Measurements from ENCODE around the gene EIF4A3.
"Not testable (repeated sequence)": the region's sequence is repeated elsewhere in the genome, so short reads cannot be mapped to it uniquely, and the experiment has no call there.

EIF4A3 gene

DNA sequence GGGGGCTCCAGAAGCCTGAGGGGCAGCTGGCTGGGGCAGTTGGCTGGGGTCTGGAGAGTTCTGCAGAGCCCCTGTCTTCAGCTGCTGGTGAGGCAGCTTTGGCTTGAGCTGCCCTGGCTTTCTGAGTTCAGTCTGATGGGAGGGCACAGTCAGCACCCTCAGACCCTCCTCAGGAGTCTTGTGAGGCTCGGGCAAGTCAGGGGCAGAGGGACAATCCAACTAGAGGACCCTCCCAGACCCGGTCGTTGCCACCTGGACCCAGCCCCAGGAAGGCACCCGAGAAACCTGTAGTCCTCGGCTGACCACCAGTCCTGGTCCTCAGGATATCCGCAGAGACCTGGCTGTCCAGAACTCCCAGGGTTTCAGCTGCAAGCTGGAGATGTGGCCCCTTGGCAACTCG is 24.8 kb upstream of the EIF4A3 start:
- no peak for DNase-seq

DNA sequence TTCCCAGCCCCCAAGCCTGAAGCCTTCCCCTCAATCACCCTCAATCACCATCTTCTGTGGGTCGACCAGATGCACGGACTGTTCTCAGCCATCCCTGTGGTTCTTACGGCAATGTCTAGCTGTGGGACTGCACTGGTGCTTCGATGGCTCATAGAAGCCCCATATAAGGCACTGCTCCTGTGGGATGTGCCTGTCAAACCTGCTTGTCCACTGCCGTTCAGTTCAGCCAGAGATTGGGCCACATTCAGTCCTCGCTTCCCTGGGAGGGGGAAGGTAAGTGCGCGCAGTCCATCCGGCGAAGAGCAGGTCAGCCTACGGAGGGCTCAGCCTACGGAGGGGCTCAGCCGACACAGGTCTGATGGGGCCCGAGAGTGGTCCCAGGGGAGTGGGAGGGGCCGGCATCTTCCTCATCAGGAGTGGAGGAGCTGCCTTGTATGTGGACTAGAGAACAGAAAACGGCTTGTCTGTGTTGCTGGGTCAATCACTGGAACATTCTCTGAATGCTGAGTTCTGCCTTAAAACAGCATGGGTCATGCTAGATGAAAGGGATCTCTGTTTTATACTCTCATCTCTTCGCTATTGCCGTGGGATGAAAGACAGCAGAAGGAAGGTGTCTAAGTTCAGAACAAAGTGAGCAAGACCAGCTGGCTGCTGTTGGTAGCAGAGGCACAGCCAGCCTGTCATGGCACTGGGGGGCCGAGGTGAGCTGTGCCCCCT is 23.0 kb upstream of the EIF4A3 start, which contains the start of gene CARD14:
Gene CARD14, plus strand, starts transcription at position 247 of the 717 bp plus-strand sequence. CDS start 11,409 bp downstream, outside the sequence.
- DNase-seq, result no peak

DNA sequence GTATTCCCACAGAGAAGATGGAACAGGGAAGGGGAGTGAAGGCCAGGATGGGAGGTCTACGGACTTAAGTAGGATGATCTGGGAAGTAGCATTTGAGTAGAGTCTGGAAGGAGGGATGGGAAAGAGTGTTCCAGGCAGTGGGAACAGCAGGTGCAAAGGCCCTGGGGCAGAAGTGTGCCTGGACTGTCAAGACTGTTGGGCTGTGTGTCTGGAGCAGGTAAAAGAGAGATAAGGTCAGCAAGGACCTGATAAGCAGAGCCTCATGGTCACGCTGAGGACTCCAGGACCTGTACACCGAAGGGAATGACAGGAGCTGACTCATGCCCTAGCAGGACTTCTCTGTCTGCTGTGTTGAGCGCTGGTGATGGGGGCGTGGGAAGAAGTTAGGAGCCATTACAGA is 22.2 kb upstream of the EIF4A3 start:
- no peak for DNase-seq

DNA sequence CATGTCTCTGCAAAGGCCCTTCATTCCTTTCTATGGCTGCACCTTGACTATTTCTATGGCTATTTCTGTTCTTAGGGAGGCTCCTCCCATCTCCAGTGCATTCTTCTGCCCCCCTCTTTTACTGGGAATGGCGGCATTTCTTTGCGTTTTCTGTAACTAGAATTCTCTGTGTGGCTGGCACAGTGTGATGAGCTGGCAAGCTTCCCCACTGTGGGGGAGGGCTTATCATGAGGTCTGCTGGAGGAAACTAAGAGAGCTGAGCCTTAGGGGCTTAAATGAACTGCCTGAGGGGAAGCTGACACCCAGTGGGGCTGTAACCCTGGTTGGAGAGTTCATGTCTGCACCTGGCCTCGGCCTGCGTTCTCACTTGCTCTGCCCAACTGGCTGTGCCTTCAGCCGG is 21.4 kb upstream of the EIF4A3 start:
- no peak for DNase-seq

DNA sequence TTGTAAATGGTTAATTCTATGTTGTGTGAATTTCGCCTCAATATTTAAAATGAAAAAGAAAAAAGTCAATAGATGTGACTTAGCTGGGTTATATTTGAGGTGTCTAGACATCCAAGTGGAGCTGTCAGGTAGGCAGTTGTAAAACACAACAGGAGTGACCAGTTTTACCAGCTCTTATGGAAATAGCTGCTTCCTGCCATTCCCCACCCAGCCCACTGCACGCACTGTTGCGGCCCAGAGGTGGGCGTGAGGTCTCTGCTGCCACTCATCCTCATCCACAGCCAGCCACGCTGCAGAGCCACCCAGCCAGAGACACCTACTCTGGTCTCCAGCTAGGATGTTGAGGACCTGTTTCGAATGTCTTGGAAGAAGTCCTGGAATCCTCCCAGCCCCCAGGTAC is 19.5 kb upstream of the EIF4A3 start:
- DNase-seq, result no peak

DNA sequence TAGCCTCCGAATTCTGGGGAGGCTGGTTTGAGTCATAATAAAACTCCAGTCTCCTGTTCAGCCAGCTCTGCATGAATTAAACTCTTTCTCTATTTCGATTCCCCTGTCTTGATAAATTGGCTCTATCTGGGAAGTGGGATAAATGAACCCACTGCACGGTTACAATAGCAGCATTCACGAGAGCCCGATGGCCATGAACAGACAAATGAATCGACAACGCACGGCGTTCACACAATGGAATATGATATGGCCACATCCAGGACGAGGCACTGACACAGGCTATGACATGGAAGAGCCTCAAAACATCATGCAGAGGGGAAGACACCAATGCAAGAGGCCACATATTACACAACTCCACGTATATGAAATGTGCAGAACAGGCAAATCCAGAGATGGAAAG is 17.3 kb upstream of the EIF4A3 start:
- DNase-seq, result no peak

DNA sequence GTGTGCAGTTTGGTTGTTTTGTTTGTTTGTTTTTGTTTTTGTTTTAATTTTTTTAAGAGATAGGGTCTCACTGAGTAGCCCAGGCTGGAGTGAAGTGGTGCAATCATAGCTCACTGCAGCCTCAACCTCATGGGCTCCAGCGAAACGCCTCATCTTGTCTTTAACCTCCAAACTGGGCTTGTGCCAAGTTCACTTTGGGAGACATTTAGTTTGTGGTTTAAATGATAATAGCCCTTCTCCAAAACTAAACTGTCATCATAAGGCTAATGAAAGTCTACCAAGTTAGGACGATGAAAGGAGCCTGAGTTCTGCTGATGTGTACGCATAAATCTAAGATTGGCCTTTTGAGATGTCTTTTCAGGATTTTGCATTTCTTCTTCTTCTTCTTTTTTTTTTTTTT is 16.4 kb upstream of the EIF4A3 start:
- DNase-seq, result no peak

DNA sequence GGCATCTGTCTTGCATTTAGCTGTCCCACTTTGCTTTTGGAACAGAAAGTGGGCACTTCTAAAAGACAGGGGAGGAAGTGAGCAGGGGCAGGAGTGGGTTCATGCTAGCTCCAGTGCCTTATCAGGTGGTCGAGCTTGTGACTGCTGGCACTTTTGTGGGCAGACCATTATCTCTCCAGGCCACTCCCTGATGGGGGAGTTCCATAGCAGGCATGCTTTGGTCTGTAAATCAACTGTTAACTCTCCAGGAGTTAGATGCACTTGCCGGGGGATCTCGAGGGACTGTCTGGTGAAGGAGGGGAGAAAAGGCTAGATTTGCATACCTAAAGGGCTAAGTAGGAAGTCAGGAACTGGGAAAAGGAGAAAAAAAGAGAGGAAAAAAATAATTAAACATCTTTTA is 13.6 kb upstream of the EIF4A3 start:
- DNase-seq, result no peak

DNA sequence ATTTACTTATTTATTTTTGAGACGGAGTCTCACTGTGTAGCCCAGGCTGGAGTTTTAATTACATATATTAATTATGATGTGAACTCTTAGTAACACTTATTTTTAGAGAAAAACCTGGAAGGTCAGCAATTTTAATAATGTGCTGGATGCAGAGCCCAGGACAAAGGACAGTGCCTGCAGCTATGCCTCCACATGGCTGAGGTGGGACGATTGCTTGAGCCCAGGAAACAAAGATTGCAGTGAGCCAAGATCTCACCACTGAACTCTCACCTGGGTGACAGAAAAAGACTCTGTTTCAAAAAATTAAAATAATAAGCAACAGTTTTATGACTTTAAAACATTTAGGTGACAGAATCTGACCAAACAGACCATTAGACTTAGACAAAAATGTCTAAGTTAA is 11.9 kb upstream of the EIF4A3 start:
- no peak for DNase-seq

DNA sequence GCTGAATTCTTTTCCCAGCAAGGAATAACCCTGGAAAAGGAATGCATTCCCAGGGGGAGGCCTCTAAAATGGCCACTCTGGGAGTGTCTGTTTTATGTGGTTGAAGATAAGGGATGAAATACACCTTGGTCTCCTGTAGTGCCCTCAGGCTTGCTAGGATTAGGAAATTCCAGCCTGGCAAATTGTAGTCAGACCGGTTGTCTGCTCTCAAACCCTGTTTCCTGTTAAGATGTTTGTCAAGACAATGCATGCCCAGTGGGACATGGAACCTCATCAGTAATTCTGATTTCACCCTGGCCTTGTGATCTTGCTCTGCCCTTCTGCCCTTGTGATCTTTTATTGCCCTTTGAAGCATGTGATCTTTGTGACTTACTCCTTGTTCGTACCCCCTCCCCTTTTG is 8.7 kb upstream of the EIF4A3 start:
- not testable (repeated sequence) for DNase-seq

DNA sequence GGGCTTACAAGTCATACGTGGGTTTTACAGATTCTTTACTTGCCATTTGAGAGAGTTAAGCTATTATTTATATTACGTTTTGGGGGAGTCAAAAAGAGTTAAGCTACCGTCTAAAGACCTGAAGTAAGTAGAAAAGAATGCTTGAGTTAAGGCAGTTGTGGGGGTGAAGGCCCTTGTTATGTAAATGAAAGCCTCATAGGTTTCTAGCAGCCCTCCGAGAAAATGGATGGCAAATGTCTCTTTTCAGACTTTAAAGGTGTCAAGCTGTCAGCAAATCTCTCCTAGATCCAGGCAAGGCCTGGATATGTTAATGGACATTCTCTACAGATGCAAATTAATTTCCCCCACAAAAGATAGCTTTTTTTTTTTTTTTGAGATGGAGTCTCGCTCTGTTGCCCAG is 7.2 kb upstream of the EIF4A3 start:
- no peak for DNase-seq

DNA sequence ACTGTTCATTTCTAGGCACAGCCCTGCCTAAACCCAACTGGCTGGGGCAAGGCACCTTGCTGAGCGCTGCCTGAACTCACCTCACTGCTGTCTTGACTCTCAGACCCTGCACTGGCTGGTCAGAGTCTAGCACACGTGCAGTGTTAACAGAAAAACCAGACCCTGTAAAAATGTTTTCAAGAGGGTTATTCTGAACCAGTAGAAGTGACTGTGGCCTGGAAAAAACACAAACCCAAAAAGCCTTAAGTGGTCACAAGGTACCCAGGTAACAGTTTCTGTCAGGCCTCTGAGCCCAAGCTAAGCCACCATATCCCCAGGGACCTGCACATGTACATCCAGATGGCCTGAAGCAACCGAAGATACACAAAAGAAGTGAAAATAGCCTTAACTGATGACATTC is 6.1 kb upstream of the EIF4A3 start:
- DNase-seq, result no peak

DNA sequence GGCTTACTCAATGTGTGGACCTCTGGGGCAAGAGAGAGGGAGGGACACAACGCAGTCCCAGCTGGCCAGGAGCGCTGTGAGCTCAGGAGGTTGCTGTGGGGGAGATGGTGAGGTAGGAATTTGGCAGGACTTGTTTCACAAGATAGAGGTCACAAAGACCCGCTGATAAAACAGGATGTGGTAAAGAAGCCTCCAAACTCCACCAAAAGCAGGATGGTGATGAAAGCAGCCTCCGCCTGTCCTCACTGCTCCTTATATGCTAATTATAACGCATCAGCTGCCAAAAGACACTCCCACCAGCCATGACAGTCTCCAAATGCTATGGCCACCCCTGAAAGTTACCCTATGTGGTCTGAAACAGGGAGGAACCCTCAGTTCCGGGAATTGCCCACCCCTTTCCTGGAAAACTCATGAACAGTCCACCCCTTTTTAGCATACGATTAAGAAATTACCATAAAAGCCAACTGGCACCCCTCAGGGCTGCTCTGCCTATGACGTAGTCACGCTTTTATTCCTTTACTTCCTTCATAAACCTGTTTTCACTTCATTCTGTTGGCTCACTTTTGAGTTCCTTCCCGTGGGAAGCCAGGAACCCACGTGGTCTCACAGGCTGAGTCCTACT is 5.3 kb upstream of the EIF4A3 start:
- no peak for DNase-seq

DNA sequence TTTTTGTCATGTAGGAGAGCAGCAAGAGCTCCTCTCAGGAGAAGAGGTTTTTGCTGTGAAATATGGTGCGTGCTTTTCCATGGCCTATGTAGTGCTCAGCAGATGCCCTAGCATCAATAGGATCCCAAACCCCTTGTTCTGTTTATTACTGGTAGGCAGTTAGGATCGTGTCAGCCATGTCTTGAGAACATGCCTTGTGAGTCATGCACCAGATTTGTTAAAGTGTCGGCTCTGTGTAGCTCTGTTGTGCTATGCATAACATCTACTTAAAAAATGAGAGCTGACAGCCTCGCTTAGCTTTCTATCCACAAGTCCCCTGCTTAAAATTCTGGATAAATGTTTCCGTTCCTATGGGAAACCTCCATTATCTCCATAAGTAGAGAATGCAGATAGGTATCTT is 4.4 kb upstream of the EIF4A3 start:
- DNase-seq, result no peak

DNA sequence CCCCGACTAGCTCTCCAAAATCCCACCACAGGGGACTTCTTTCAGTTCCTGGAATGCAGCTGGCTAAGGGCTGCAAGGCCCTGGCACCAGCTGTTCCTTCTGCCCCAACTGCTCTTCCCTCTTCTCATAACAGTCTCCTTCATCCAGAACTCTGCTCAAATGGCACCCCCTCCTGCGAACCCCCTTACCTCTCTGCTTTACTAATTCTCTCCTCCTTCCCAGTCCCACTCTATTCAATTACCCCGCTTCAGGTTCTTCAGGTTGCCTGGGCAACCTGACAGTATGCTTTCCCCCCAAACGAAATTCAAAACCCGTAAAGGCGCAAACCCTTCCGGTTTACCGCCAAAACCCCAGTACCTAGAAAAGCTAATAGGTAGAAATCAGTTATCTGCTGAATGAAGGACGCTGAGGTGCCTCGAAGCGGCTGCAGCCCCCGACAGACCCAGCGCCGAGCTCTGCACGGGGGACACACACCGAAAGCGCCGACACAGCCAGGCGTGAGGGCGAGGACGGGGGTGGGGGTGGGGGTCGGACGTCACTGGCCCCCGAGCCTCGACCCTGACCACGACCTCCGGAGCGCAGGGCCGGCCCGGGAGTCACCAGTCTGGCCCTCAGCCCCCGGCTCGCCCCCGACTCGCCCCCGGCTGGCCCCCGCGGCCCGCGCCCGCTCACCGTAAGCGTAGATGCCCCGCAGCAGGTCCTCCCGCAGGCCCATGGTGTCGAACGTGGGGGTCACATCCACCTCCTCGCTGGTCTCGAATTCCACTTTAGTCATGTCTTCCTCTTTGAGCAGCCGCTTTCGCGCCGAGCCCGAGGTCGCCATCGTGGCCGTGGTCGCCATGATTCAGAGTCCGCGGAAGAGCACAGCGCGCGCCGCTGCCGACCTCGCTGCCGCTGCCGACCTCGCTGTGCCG is 550 bp downstream of the EIF4A3 start:
- DNase-seq, result no peak

DNA sequence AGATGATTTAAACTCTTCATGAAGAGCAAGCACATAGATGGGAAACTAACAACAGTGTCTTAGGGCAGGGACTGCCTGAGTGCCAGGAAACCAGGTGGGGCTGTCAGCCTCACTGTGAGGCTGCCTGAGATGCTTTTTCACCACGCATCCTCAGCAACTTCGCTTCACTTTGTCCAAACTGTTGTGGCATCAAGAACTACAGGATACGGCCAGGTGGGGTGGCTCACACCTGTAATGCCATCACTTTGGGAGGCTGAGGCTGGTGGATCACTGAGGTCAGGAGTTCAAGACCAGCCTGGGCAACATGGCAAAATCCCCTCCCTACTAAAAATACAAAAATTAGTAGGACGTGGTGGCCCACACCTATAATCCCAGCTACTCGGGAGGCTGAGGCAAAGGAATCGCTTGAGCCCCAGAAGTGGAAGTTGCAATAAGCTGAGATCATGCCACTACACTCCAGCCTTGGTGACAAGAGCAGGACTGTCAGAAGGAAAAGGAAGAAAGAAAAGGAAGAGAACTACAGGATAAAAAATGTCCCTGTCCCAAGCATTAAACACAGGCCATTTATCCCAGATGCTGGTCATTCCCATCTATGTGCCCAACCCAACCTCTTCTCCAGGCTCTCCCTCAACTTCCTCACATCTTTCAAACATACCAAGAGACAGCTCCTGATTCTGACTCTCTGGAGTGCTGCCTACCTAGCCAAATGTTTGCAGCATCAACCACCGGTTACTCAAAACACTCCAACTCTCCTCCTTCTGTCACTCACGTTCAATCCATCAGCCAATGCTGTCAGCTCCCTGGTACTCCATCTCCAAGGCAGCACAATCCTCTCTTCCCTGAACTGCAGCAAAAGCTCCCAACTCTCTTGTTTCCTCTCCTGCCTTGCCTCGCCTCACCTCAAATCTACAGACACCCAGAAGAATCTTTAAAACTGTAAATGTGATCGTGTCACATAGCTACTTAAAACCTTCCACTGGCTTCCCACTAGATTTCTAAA is 1.6 kb downstream of the EIF4A3 start:
- no peak for DNase-seq

DNA sequence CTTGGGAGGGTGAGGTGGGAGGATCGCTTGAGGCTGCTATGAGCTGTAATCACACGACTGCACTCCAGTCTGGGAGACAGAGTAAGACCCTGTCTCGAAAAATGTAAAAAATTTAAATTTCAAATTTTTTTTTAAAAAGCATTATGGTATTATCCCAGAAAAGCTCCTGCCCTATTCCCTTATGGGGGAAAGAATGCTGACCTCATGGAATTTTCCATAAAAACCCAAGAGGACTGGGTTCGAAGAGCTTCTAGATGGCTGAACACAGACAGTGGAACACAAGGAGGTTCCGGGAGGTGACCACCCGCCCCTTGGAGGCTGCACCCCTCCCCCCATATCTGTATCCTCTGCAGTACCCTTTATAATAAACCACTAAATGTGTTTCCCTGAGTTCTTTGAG is 4.0 kb downstream of the EIF4A3 start:
- DNase-seq, result no peak

DNA sequence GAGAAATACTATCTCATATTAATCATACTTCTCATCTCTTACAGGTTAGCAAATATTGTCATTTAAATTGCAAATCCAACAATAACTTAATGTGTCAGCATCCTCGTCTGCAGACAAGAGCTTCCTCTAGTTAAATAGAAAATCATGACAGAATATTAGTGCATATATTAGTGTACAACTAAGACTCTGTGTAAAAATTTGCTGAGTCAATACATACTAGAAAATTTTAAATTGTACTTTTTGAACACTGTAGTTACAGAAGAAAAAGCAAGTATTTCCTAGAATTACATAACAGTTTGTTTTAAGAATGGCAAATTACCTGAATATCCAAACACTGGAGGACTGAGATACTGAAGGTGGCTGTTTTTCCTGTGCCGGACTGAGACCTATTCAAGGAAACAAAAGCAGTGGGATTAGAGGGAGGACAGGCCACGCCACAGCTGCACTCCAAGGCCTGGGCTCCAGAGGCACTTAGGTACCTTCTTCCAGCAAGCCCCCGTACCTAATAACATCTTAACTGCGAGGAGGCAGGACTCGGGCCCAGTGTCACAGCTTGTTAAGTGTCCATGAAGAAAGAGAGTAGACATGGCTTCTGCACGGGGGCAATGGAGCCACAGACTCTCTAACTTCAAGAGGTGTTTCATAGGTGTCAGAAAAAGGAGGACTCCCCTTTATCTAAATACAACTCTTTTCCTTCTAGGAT is 5.3 kb downstream of the EIF4A3 start:
- DNase-seq, result no peak

DNA sequence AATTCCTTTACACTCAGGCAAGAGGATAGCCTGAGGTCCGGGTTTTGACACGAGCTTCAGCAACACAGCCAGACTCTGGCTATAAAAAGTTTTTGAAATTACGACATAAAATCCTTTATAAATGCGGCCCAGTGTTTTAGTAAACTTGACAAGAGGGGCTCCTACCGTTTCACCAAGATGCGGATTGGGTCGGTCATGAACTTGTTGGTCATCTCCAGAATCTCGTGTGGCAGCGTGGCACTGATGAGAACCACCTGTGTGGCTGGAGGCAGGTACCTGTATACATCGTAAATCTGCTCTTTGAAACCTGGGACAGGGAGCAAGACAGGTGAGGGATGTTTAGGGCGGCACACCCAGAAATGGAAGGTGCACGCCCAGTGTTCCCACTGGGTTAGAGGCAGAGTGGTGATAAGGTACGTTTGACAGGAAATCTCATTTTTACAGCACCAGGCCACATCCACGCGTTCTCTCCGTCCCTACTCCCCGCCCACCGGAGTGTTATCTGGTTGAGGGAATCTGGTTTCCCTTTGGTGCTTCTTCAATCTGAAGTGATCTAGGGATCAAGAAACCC is 8.0 kb downstream of the EIF4A3 start:
- DNase-seq, result no peak

DNA sequence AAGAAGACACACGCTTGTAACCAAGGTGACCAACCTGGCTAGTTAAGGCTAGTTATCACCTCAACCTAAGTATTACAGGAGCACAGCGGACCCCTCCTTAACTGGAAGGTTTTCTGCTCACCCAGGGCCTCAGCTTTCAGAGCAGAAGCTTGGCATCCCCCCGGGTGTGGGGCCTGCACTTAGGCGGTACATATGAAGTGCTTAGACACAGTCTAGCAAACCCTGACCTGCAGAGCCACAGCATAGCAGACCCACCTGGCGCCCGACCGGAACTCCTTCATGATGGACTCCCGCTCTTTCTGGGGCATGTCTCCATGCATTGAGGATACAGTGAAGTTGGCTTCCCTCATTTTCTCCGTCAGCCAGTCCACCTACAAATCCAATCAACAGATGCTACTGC is 9.8 kb downstream of the EIF4A3 start:
- no peak for DNase-seq

DNA sequence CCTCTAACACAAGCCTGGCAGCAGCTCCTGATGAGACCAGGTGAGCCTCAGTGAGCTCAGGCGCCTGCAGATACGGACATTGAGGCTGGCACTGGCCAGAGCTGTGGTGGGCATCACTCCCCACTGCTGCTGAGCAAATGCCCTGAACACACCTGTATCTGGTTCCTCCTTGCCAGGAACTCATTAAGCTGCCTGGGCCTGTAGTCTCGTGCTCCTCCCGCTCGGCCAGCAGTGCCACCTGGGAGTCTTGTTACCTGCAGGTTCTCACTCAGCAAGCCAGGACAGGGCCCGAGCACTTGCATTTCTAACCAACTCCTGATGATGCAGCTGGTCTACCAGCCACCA is 13.3 kb downstream of the EIF4A3 start:
- no peak for DNase-seq
